KOPT-K1 (cell line): Measurements from ENCODE around the gene SRSF10.

Source experiments
- H3K27ac ChIP-seq: fragments of 200-600 bp; sonication (generic); 2 replicates; pipeline ENCODE4 v1.5.1; 2016; ENCODE audit warnings: antibody characterized with exemption, mild to moderate bottlenecking, low read depth, low read length; ENCODE audit not compliant: poor library complexity, severe bottlenecking
- H3K36me3 ChIP-seq: fragments of 200-600 bp; sonication (generic); 2 replicates; pipeline ENCODE4 v1.5.1; 2017; ENCODE audit warnings: antibody characterized with exemption, mild to moderate bottlenecking, low read length, moderate library complexity; ENCODE audit not compliant: insufficient read depth
- H3K9me3 ChIP-seq: fragments of 200-600 bp; sonication (generic); 2 replicates; pipeline ENCODE4 v1.5.1; 2017; ENCODE audit warnings: antibody characterized with exemption, low read length, mild to moderate bottlenecking; ENCODE audit not compliant: insufficient read depth, poor library complexity, severe bottlenecking

Gene SRSF10

DNA sequence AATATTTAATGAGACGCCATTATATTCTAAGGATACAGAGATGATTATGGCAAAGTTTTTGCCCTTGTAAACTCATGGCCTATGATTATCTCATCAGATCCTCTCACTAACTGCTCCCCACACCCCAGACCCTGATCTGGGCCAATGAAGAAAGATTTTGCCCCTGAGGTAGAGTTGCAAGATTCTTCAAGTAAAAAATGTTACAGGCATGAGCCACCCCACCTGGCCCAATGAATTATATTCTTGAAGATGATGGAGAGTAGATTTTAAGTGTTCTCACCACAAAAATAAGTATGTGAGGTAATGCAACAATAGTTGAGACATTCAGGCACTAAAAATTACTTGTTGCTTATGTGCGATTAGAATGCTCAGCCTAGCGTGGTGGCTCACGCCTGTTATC, 65.2 kb downstream of the SRSF10 start:
- H3K36me3 ChIP-seq, result no peaks in the 10 kb centered on the region
- H3K27ac ChIP-seq, result no peak overlapping the region
- H3K9me3 ChIP-seq, result no peaks in the 10 kb centered on the region
